ENCODE results near the gene TMEM116.
"Not testable (repeated sequence)": the region's sequence is repeated elsewhere in the genome, so short reads cannot be mapped to it uniquely, and the experiment has no call there.

Gene TMEM116

DNA sequence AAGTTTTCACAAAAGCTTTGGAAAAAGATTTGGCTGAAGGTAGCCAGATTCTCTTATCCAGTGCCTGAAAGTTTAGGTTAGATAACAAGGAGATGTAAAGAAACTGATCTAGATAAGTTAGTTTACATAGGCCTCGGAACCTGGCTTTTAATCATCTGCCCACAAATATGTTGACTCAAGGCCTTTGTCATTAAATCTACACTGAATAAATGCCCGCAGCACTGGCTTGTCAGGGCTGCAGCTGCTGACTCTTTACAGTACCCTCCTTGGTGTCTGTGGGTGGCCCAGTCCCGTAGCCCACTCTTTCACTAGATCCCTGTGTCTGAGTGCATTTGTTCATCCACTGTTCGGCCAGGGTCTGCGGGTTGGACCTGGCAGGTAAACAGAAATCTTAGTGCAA is 58.0 kb downstream of the TMEM116 start:
- DNase-seq, result no peak
- Histone ChIP-seq H3K4me3 (ENCODE audit: low read depth, low read length) (no peak overlapping the region), H3K27ac (no peak overlapping the region), H3K27me3 (ENCODE audit: insufficient read depth, low read depth, severe bottlenecking) (no peaks in the 10 kb centered on the region), H3K9me3 (ENCODE audit: severe bottlenecking) (peaks cover 7% of the 10 kb centered on the region), H3K36me3 (0 out of 2 replicates have a peak, but pooled peaks cover 2% of the 10 kb centered on the region)
- TF ChIP-seq, protein P1, sequence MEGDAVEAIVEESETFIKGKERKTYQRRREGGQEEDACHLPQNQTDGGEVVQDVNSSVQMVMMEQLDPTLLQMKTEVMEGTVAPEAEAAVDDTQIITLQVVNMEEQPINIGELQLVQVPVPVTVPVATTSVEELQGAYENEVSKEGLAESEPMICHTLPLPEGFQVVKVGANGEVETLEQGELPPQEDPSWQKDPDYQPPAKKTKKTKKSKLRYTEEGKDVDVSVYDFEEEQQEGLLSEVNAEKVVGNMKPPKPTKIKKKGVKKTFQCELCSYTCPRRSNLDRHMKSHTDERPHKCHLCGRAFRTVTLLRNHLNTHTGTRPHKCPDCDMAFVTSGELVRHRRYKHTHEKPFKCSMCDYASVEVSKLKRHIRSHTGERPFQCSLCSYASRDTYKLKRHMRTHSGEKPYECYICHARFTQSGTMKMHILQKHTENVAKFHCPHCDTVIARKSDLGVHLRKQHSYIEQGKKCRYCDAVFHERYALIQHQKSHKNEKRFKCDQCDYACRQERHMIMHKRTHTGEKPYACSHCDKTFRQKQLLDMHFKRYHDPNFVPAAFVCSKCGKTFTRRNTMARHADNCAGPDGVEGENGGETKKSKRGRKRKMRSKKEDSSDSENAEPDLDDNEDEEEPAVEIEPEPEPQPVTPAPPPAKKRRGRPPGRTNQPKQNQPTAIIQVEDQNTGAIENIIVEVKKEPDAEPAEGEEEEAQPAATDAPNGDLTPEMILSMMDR (IDR thresholded peaks at IDR 0.05; ENCODE audit: low read depth, low read length), result no peak

DNA sequence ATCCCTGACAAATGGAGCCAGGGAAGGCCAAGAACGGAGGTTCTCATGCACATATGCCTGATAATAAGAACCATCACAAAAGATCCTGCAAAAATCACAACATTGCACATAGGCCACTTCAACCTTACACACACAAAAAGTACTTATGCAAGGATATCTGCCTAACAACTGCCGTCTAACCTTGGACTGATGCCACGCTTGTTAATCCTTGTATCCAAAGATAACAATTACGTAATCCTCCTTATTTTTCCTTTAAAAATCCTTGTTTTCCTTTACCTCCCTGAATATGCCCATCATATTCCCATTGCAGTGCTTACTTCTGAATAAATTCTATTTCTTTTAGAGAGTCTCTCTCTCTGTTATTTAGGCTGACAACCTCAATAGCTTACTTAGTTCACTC is 59.5 kb downstream of the TMEM116 start:
- Histone ChIP-seq H3K36me3 (0 out of 2 replicates have a peak, but pooled peaks cover 2% of the 10 kb centered on the region), H3K9me3 (ENCODE audit: severe bottlenecking) (peaks cover 7% of the 10 kb centered on the region), H3K27ac (no peak overlapping the region), H3K27me3 (ENCODE audit: insufficient read depth, low read depth, severe bottlenecking) (no peaks in the 10 kb centered on the region), H3K4me3 (ENCODE audit: low read depth, low read length) (no peak overlapping the region)
- TF ChIP-seq, protein P1 (IDR thresholded peaks at IDR 0.05; ENCODE audit: low read depth, low read length), result no peak
- DNase-seq, result no peak

DNA sequence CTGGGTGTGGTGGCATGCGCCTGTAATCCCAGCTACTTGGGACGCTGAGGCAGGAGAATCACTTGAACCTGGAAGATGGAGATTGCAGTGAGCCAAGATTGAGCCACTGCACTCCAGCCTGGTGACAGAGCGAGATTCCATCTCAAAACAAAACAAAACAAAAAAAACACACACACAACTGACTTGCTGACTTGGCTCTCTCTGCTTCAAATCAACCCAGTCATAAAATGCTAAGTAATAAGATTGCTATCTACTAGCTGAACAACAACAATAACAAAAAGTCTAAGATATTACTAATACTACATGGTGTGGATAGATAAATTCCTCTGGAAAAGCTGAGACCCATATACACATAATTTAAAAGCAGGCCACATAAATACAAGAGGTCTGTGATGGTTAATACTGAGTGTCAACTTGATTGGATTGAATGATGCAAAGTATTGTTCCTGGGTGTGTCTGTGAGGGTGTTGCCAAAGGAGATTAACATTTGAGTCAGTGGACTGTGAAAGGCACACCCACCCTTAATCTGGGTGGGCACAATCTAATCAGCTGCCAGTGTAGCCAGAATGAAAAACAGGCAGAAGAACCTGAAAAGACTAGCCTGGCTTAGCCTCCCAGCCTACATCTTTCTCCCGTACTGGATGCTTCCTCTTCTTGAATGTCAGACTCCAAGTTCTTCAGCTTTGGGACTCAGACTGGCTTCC is 60.7 kb downstream of the TMEM116 start:
- not testable (repeated sequence) for H3K36me3 ChIP-seq; H3K27ac ChIP-seq; H3K4me3 ChIP-seq (ENCODE audit: low read depth, low read length); DNase-seq; H3K27me3 ChIP-seq (ENCODE audit: insufficient read depth, low read depth, severe bottlenecking); H3K9me3 ChIP-seq (ENCODE audit: severe bottlenecking)

DNA sequence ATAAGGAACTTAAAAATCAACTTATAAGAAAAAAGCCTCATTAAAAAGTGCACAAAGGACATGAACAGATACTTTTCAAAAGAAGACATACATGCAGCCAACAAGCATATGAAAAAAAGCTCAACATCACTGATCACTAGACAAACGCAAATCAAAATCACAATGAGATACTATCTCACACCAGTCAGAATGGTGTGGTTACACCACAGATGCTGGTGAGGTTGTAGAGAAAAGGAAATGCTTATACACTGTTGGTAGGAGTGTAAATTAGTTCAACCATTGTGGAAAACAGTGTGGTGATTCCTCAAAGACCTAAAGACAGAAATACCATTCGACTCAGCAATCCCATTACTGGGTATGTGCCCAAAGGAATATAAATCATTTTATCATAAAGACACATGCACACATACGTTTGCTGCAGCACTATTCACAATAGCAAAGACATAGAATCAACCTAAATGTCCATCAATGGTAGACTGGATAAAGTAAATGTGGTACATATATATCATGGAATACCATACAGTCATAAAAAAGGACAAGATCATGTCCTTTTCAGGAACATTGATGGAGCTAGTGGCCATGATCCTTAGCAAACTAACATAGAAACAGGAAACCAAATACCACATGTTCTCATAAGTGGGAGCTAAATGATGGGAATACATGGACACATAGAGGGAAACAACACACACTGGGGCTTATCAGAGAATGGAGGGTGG is 61.8 kb downstream of the TMEM116 start:
- H3K4me3 ChIP-seq (ENCODE audit: low read depth, low read length); H3K27ac ChIP-seq; H3K9me3 ChIP-seq (ENCODE audit: severe bottlenecking); H3K36me3 ChIP-seq; DNase-seq; H3K27me3 ChIP-seq (ENCODE audit: insufficient read depth, low read depth, severe bottlenecking): not testable (repeated sequence)

DNA sequence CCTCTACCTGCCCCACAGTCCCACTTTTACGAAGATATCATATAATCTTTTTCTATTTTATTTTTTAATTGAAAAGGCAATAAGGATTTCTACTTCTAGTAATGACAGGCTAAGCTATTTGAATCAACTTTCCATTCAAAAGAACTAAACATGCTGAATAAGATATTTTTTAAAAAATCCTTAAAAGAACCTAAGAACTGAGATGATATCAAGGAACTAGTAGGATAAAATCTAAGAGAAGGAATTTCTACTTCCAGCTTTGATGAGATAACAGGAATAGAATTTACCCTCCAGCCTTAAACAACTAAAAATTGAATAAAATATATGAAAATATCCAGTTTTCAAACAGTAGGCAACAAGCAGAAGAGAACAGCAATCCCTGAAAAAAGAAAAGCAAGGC is 69.0 kb downstream of the TMEM116 start:
- TF ChIP-seq, protein P1 (IDR thresholded peaks at IDR 0.05; ENCODE audit: low read depth, low read length), result no peak
- no peak overlapping the region for H3K27ac ChIP-seq
- H3K36me3 ChIP-seq, result no peaks in the 10 kb centered on the region
- H3K27me3 ChIP-seq (ENCODE audit: insufficient read depth, low read depth, severe bottlenecking), result no peaks in the 10 kb centered on the region
- no peak for DNase-seq
- H3K4me3 ChIP-seq (ENCODE audit: low read depth, low read length), result no peak overlapping the region
- no peaks in the 10 kb centered on the region for H3K9me3 ChIP-seq (ENCODE audit: severe bottlenecking)

DNA sequence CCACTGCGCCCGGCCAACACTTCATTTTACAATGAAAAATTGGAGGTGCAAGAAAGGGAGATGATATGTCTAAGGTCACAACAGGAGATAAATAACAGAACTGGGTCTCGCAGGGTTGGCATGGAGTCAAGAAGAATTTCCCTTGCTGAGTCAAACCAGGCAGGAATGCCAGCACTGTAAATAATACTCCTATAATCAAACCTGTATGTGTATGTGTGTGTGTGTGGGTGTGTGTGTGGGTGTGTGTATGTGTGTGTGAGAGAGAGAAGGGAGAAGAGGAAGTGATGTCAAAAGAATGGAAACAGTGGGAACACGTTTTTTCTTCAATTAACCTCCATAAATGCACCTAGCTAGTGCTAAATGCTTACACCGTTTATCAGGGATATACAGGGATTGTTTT is 70.4 kb downstream of the TMEM116 start:
- TF ChIP-seq, protein P1 (IDR thresholded peaks at IDR 0.05; ENCODE audit: low read depth, low read length), result no peak
- H3K9me3 ChIP-seq (ENCODE audit: severe bottlenecking), result no peaks in the 10 kb centered on the region
- H3K36me3 ChIP-seq, result no peaks in the 10 kb centered on the region
- H3K27ac ChIP-seq, result no peak overlapping the region
- no peaks in the 10 kb centered on the region for H3K27me3 ChIP-seq (ENCODE audit: insufficient read depth, low read depth, severe bottlenecking)
- DNase-seq, result no peak
- no peak overlapping the region for H3K4me3 ChIP-seq (ENCODE audit: low read depth, low read length)

Measured in WERI-Rb-1 (cell line).